Right lobe of liver (tissue), 6 donors: ENCODE measurements around the gene LSMEM2. TPM values are rescaled to one million over a fixed set of nuclear protein-coding genes. Genes with fewer than 3 reads are reported as not detected.
A peak's percentile ranks its signal among the peaks of the same experiment; 100 is the strongest.

Experiments
- ATAC-seq, 4 donors: fragments of 200-7000 bp; cut with Tn5 transposase; one replicate each; pipeline ENCODE4 v1.9.1; 2020; ENCODE audit warnings: mild to moderate bottlenecking in 4 of 4, moderate library complexity in 4 of 4
- DNase-seq, 3 donors: peaks; one replicate each; pipeline ENCODE4 v3.0.0-alpha.2; 2020
- H3K27ac ChIP-seq, 3 donors: fragments of 200-600 bp; one replicate each; pipeline ENCODE4 v1.8.0; 2022
- H3K27me3 ChIP-seq, 2 donors: fragments of 200-600 bp; one replicate each; pipeline ENCODE4 v1.8.0; 2022
- H3K36me3 ChIP-seq, 4 donors: fragments of 200-600 bp; sonication (generic) in 1 of 4; one replicate each; pipeline versions ENCODE4 v1.5.1 to v1.8.0; 2017 to 2022; ENCODE audit warnings: control low read depth in 1 of 4
- H3K4me1 ChIP-seq, 4 donors: fragments of 200-600 bp; sonication (generic) in 1 of 4; one replicate each; pipeline versions ENCODE4 v1.5.1 to v1.8.0; 2017 to 2022; ENCODE audit warnings: control low read depth in 1 of 4
- H3K4me3 ChIP-seq, 3 donors: fragments of 200-600 bp; one replicate each; pipeline ENCODE4 v1.8.0; 2022
- H3K9me3 ChIP-seq, 4 donors: fragments of 200-600 bp; sonication (generic) in 1 of 4; one replicate each; pipeline versions ENCODE4 v1.5.1 to v1.8.0; 2017 to 2022; ENCODE audit warnings: control low read depth in 1 of 4
- CTCF ChIP-seq, 4 donors: fragments of 200-600 bp in 3 of 4; fragments of 450-650 bp in 1 of 4; IDR thresholded peaks; one replicate each; pipeline versions ENCODE4 v1.5.1 to v1.8.0; 2016 to 2022; ENCODE audit warnings: antibody characterized with exemption in 4 of 4, mild to moderate bottlenecking in 2 of 4
- POLR2A ChIP-seq: fragments of 450-650 bp; IDR thresholded peaks from one replicate; pipeline ENCODE4 v1.6.1; 2017; ENCODE audit warnings: antibody characterized with exemption, mild to moderate bottlenecking
- WGBS: methylation state at CpG from one replicate; pipeline ENCODE4 v1.1.6; 2018; ENCODE audit warnings: low coverage, low lambda C conversion rate; ENCODE audit not compliant: insufficient coverage; ENCODE audit errors: missing lambda C conversion rate; 5-methylcytosine and 5-hydroxymethylcytosine counted together
- intact Hi-C, 2 donors: fragments of 100-400 bp; cut with DNase I; formaldehyde crosslinking; loops; one replicate each; pipeline versions ENCODE4 v1.11.2 to v1.14.1; 2022
- total RNA-seq, 6 experiments: library from RNA; depleted of rRNA in 2 of 6; stranded (reverse); fragments of >200 nt in 2 of 6; fragmentation: NEBNext Ultra II Directional in 3 of 6; extraction: Animal tissue kit (Norgen Biotek cat#: 25700) in 3 of 6; gene quantifications; one replicate each; pipeline versions ENCODE4 v1.1.0 to v1.2.4, GENCODE V29; 2016 to 2023
- donor health status: DM: no; HTN: yes; CAD: no.
- donor health status: DM: no; HTN: no; CAD: no.
- donor health status: DM: no; HTN: no; CAD: no.
- donor health status: DM: no; HTN: yes; CAD: no.
- donor health status: DM: no; HTN: yes; CAD: no.

The LSMEM2 gene
- total RNA-seq, 6 experiments from 2014 or later = not detected

- H3K27ac ChIP-seq = peak overlapping the region; percentile 87 to 94 (median 93)
- peaks cover 0 to 9% (median 0%) of the 10 kb centered on the region in 4 donors for H3K36me3 ChIP-seq
- no peaks in the 10 kb centered on the region for H3K27me3 ChIP-seq
- no peaks in the 10 kb centered on the region for H3K9me3 ChIP-seq
- peaks cover 0 to 47% (median 21%) of the 10 kb centered on the region in 4 donors for H3K4me1 ChIP-seq
- peak overlapping the region; percentile 77 to 95 (median 94) for H3K4me3 ChIP-seq
- DNase-seq (no peak), ATAC-seq (no peak)
- WGBS = 0% methylated on average over 11 of the region's 13 CpGs
- intact Hi-C loops = no loop called here
- TF ChIP-seq POLR2A (no peak), CTCF (IDR thresholded peaks at IDR 0.05) (no peak)
Measured at GRCh38 chr3:50236484-50237132, 42.3 kb upstream of the LSMEM2 start.

- Histone ChIP-seq H3K27ac (peak overlapping the region; percentile 87 to 94 (median 93)), H3K9me3 (no peaks in the 10 kb centered on the region), H3K27me3 (no peaks in the 10 kb centered on the region), H3K4me1 (peaks cover 0 to 53% (median 24%) of the 10 kb centered on the region in 4 donors), H3K4me3 (peak overlapping the region; percentile 77 to 95 (median 94)), H3K36me3 (peaks cover 0 to 9% (median 0%) of the 10 kb centered on the region in 4 donors)
- ATAC-seq (no peak), DNase-seq (no peak)
- no peak for TF ChIP-seq CTCF (IDR thresholded peaks at IDR 0.05)
- TF ChIP-seq POLR2A = no peak
- intact Hi-C loops = no loop called here
- 13% methylated on average over 6 of the region's 7 CpGs for WGBS
Measured at GRCh38 chr3:50237133-50237651, 41.7 kb upstream of the LSMEM2 start.

- TF ChIP-seq POLR2A (peak; percentile 81), CTCF (IDR thresholded peaks at IDR 0.05) (no peak)
- peak; percentile 88 to 90 (median 89) for DNase-seq
- peak; percentile 15 to 46 (median 30) for ATAC-seq
- Histone ChIP-seq H3K4me3 (peak overlapping the region; percentile 77 to 95 (median 94)), H3K27me3 (no peaks in the 10 kb centered on the region), H3K27ac (peak overlapping the region; percentile 87 to 94 (median 93)), H3K36me3 (peaks cover 0 to 9% (median 0%) of the 10 kb centered on the region in 4 donors), H3K4me1 (peaks cover 0 to 58% (median 27%) of the 10 kb centered on the region in 4 donors), H3K9me3 (no peaks in the 10 kb centered on the region)
- intact Hi-C loops = no loop called here
- WGBS = 0% methylated on average over 3 of the region's 31 CpGs
Measured at GRCh38 chr3:50237754-50238548, 40.9 kb upstream of the LSMEM2 start.

GRCh38 chr3:50238549-50239026, 40.3 kb upstream of the LSMEM2 start:
- ATAC-seq (peak; percentile 55 to 67 (median 60)), DNase-seq (peak; percentile 95 to 99 (median 98))
- H3K36me3 ChIP-seq = peaks cover 0 to 9% (median 0%) of the 10 kb centered on the region in 4 donors
- peak; percentile 5 for TF ChIP-seq POLR2A
- TF ChIP-seq CTCF (IDR thresholded peaks at IDR 0.05) = no peak
- no peaks in the 10 kb centered on the region for H3K27me3 ChIP-seq
- H3K27ac ChIP-seq = peak overlapping the region; percentile 87 to 94 (median 93)
- H3K9me3 ChIP-seq = no peaks in the 10 kb centered on the region
- intact Hi-C loops = no loop called here
- 20% methylated on average over 1 of the region's 7 CpGs for WGBS
- peak overlapping the region; percentile 77 to 95 (median 94) for H3K4me3 ChIP-seq
- H3K4me1 ChIP-seq = peaks cover 0 to 62% (median 28%) of the 10 kb centered on the region in 4 donors
